GM21576 (cell line): ENCODE data around the gene RHOV.
A peak's percentile ranks its signal among the peaks of the same experiment; 100 is the strongest.

Experiments
- ATAC-seq: cut with Tn5 transposase; IDR thresholded peaks from one replicate; pipeline ENCODE4 v1.9.1; 2021; ENCODE audit warnings: mild to moderate bottlenecking, moderate library complexity; ENCODE audit not compliant: unreplicated experiment

Gene RHOV

DNA sequence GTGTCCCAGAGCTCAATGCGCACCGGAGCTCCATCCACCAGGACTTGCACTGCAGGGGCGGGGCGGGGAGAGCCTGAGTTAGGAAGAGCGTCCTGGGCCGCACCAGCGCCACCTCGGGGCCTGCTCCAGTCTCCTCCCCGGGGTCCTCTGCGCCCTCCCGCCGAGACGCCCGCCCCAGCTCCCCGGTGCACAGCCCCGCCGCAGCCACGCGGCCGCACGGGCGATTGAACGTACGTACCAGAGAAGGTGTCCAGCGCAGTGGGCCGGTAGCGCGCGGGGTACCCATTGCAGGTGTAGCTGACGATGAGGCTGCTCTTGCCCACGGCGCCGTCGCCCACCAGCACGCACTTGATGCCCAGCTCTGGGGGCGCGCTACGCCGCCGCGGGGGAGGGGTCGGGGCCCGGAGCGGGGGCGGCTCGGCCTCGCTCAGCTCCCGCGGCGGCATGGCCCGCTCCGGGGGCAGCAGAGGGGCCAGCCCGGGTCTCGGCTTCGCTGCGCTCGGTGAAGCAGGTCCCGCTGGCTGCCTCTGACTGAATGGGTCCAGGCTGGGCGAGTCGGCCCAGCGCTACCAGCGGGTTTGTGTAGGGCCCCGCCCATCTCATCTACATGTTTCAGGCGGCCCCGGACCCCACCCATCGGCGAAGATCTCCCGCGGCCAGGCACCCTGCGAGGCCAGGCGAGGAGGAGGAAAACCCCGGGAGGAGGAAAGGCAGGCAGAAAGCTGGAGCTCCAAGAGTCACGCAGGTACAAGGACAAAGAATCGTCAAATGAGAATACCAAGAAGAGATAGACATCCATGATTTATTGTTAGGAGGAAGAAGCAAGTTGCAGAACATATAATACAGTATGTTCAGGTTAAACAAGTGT, at the start of gene RHOV:
RHOV (minus strand) TSS at position 541 of the 868 bp plus-strand sequence; CDS start at position 446, 95 bp downstream.
- peak; percentile 58 for ATAC-seq

DNA sequence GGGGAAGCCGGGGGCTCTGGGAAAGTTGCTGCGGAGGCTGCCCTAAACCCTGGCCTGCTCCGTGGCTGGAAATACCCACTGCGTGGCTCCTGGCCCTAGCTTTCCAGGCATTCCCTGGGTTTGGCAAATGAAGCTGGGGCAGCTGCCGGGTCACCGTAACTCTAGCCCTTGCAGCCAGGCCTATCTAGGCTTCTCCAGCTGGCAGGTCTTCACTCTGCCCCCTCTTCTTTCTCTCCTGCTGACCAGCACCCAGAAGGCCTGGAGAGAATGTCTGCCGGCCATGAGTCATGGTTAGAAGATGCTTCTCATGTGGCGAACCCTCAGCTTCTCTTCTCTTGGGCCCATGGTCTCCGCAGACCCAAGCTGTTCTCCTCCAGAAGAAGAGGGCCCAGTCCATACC, 49.5 kb upstream of the RHOV start:
- ATAC-seq, result no peak

DNA sequence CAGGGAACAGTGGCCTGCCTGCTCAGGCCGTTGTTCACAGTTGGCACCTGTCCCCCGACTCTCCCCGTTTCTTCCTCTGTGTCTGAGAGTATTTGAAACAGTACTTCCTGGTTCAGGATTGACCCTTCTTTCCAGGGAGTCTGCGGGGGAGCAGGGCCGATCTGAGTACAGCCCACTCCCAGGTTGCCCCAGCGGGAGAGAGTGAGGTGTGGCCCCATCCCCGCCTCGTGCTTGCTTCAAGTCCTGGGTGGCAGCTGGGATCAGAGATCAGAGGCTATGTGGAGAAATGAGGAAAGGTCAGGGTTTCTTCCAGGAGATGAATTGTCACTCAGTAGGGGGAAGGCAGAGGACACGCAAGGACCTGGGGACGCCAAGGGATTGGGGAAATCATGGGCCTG, 48.6 kb upstream of the RHOV start:
- no peak for ATAC-seq

- no peak for ATAC-seq
Observed at GRCh38 chr15:40921949-40922607, 48.0 kb upstream of the RHOV start.

- no peak for ATAC-seq
Observed at GRCh38 chr15:40918799-40919392, 44.9 kb upstream of the RHOV start.

DNA sequence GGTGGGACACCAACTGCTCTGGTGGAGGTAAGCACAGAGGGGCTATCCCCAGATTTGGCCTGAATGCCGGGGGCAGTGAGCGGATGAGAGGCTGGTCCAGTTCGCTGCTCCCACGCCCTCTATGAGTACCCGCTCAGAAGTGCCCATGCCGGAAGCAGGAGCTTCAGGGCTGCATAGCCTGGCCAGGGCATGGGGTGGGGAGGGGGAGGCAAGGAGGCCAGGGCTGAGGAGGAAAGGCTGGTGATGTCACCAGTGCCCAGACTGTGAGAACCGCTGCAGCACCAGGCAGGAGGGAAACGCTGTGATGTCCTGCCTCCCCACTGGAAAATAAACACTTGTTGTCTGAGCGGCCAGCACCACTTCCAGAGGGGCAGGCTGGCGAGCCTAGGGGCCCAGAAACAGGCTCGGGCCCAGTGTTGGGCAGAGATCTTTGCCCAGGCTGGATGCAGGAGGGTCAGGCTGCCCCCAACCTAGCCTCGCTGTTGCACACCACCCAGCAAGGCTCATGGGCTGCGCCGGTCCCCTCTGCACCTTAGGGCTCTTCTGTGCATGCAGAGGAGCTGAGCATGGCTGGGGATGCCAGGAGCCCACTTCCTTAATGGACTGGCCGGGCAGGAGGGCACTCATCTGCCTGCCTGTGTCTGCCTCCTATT, 44.2 kb upstream of the RHOV start:
- ATAC-seq, result no peak

DNA sequence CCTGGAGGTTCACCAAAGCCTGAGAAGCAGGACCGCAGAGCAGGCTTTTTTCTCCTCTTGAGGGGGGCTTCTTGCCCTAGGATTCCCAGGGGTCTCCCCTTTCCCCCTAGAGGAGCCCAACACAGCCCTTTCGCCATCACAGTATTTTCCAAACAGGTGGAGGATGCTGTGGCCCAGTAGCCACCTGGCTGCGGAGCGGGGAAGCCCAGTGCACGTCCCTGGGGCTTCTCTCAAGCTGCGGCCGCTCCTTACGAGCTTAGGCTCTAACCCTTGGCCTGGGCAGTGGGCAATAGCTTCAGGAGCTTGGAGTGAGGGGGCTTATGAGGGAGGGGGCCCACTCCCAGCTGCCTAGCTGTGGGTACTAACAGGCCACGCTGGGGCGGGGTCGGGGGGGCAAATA, 43.6 kb upstream of the RHOV start:
- no peak for ATAC-seq

GRCh38 chr15:40915679-40916078, 41.6 kb upstream of the RHOV start:
- ATAC-seq, result no peak

DNA sequence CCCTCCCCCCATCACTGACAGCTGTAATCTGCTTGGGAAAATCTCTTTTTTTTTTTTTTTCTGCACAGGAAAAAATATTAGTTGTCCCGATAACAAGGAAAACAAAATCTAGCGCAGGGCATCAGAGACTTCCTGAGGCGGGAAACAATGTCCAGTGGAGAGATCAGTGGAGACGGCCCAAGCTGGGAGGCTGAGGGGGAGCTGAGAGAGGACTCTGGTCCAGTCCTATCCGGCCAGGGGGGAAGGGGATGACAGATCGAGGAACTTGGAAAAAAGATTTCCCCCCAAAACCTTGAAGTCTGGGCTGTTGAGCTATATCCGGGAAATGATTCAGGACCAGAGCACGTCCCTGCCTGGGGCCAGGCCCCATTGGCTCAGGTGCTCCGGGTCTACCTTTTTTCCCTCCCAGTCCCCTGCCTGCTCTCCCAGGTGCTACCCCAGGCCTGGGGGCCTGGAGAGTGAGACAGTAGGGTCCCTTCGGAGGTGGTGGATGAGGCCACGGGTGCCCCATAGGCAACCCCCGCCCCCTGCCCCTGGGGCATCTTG, 41.2 kb upstream of the RHOV start:
- no peak for ATAC-seq

DNA sequence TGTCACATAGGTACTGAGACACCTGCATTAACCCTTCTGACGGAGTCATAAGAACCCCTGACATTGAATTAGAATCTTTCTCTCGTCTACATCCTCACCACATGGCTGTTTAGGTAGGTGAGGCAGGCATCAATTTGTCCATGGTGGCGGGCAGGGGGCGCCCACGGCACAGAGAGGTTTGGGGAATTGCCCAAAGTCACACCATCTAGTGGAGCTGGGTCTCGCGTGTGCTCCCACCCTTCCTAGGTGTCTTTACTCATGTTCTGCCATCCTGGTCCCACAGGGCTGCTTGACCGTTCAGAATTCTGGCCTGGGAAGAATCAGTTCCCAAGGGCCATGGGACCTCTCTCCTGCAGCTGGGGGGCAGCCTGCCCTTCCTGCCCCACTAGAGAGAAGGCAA, 40.5 kb upstream of the RHOV start:
- ATAC-seq, result no peak

- ATAC-seq, result no peak
Observed at GRCh38 chr15:40914013-40914412, 40.0 kb upstream of the RHOV start.

- ATAC-seq, result no peak
Observed at GRCh38 chr15:40912478-40912877, 38.4 kb upstream of the RHOV start.

DNA sequence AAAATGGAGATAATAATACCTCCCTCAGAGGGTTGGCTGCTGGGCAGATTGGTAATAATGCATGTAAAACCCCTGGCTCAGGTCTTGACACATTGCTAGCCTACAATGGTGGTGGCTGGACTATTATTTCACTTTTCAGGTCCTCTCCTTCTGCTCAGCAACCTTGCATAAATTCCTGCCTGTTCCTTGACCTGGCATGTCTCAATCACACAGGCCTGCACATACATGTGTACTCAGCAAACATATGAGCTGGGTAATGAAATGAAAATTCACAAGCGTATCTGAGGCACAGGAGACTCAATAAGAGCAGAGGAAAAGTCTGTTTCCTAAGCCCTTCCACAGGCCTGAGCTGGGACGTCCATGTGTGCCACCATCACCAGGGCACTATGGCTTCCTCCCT, 37.7 kb upstream of the RHOV start:
- no peak for ATAC-seq

DNA sequence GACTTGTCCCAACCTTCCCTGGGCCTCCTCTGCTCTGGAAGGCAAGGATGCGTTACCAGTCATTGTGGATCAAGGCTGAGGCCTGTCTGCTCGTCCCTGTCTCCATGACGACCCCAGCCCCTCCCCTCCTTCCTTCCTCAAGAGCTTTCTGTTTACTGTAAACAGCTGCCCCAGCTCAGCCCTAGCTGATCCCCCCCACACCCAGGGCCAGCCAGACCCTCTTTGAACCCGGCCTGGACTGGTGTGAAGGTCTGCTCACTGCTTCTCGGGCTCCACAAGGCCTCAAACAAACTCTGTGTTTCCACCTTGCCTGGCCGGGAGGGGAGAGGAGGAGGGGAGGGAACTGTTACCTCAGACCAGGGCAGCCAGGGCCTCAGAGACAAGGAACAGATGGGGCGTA, 37.1 kb upstream of the RHOV start:
- ATAC-seq, result no peak

DNA sequence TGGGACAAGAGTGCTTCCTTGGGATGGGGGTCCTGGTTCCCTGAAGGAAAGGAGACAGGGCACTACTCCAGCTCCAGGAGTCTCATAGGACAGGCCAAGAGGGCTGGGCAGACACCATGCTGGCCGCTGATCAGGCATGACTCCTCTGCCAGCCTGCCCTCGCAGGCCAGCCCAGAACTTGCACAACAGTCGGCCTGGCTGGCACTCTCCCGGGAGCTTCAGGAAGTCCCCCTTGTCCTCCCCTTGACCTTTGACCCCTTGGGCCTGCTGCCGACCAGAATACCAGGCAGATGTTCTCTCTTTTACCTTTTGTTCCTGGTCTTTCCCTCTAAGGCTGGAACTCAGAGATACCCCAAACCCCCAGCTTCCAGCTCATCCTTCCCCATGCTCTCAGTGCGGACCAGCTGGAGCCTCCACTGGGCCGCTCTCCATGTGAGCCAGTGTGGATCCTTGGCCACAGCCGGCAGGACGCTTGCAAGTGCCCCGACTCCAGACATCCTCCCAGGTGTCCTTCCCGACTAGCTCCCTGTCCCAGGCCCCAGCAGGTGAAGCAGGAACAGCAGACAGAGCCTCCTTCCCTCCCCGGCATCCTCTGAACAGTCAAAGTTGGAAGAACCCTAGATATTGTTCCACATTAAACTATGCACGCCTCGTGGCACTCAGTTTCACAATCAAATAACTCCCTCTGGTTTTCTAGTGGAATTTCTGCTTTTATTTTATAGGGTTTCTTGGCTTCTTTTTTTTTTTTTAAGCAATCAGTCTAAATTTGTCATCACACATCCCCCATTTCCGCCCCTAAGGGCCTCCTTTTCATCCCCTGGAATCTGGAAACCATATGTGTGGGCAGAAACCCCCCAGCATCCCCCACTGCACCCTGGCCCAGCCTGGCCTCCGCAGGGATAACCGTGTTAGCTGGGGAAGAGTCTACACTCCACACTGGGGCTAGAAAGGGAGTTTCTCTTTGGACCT, 35.9 kb upstream of the RHOV start:
- no peak for ATAC-seq

GRCh38 chr15:40908095-40908494, 34.1 kb upstream of the RHOV start:
- no peak for ATAC-seq

- no peak for ATAC-seq
Observed at GRCh38 chr15:40906991-40907802, 33.2 kb upstream of the RHOV start.

DNA sequence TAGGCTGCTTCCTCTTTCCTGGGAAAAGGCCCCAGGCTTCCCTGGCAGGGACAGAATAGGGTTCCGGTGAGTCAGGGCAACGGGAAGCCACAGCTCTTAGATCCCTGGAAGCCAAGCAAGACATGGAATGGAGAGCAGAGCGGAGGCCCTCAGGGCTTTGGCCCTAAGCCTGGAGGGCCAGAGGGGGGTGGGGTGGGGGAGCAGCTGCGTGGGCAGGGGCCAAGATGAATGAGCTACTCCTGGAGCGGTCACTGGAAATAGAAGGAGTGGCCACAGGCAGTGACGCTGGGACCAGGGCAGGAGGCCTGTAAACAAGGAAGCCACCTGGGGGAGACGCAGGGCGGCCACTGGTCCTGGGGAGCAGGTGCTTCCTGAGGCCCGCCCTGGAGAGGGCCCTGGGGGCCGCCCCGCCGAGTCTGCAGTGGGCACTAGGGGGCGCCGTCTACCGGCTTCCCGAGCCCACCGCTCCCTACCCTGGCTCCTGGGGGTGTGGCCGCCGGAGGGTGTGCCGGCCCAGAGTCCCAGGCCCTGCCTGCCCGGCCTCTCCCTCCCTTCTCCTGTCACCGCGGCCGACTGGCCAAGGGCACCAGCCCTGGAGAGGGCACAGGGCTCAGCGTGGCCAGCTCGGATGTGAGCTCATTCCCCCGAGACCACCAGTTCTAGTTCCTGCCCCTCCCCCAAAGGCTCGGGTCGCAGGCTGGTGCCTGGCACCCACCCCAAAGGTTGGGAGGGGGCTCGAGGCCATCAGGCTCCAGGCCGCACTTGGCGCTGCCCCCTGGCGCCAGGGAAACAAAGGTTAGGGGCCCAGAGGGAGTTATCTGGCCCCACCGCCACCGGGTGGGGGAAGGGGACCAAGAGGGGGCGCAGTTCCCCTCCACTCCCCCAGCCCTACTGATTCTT, 32.3 kb upstream of the RHOV start:
- ATAC-seq, result peak; percentile 67
